ENCODE measurements around the gene RBMS1.

GRCh38 chr2:160249876-160250275 lies 243.7 kb downstream of the RBMS1 start:
- TF ChIP-seq CTCF (IDR thresholded peaks at IDR 0.05 in 4 of 5, conservative IDR thresholded peaks at IDR 0.05 in 1 of 5), result no peak
- no peak for TF ChIP-seq POLR2A (IDR thresholded peaks at IDR 0.05)
